Measurements from ENCODE around the gene MYH6. TPM values are rescaled to one million over a fixed set of nuclear protein-coding genes. Genes with fewer than 3 reads are reported as not detected.
"Not testable (repeated sequence)": the region's sequence is repeated elsewhere in the genome, so short reads cannot be mapped to it uniquely, and the experiment has no call there.

The MYH6 gene
- total RNA-seq, 1 donor from 2014 or later: 1,823 TPM

GRCh38 chr14:23430723-23431085 lies 22.6 kb upstream of the MYH6 start:
- intact Hi-C loops (cut with micrococcal nuclease): no loop called here
- H3K4me1 ChIP-seq: peaks cover 9% of the 10 kb centered on the region
- H3K27ac ChIP-seq (replicated peaks): no peak overlapping the region
- no peaks in the 10 kb centered on the region for H3K9me3 ChIP-seq (replicated peaks)
- TF ChIP-seq CTCF (IDR thresholded peaks at IDR 0.05; ENCODE audit: borderline replicate concordance): no peak
- no peaks in the 10 kb centered on the region for H3K27me3 ChIP-seq (ENCODE audit: low read depth)
- no peak overlapping the region for H3K4me3 ChIP-seq
- no peak for DNase-seq
- H3K36me3 ChIP-seq: peaks cover 59% of the 10 kb centered on the region

- intact Hi-C loops (cut with micrococcal nuclease): no loop called here
- peaks cover 57% of the 10 kb centered on the region for H3K36me3 ChIP-seq
- peaks cover 12% of the 10 kb centered on the region for H3K4me1 ChIP-seq
- H3K9me3 ChIP-seq (replicated peaks): no peaks in the 10 kb centered on the region
- H3K27me3 ChIP-seq (ENCODE audit: low read depth): no peaks in the 10 kb centered on the region
- TF ChIP-seq CTCF (IDR thresholded peaks at IDR 0.05; ENCODE audit: borderline replicate concordance): no peak
- DNase-seq: no peak
- no peak overlapping the region for H3K4me3 ChIP-seq
- H3K27ac ChIP-seq (replicated peaks): no peak overlapping the region
These were observed 22.1 kb upstream of the MYH6 start for GRCh38 chr14:23430016-23430722.

GRCh38 chr14:23428686-23429495 lies 20.8 kb upstream of the MYH6 start:
- no peak for DNase-seq
- no peaks in the 10 kb centered on the region for H3K27me3 ChIP-seq (ENCODE audit: low read depth)
- no peak for TF ChIP-seq CTCF (IDR thresholded peaks at IDR 0.05; ENCODE audit: borderline replicate concordance)
- H3K4me3 ChIP-seq: no peak overlapping the region
- H3K36me3 ChIP-seq: peaks cover 49% of the 10 kb centered on the region
- no peaks in the 10 kb centered on the region for H3K9me3 ChIP-seq (replicated peaks)
- intact Hi-C loops (cut with micrococcal nuclease): no loop called here
- peaks cover 8% of the 10 kb centered on the region for H3K4me1 ChIP-seq
- H3K27ac ChIP-seq (replicated peaks): no peak overlapping the region

- H3K27ac ChIP-seq (replicated peaks); intact Hi-C loops (cut with micrococcal nuclease); DNase-seq; H3K9me3 ChIP-seq (replicated peaks); H3K27me3 ChIP-seq (ENCODE audit: low read depth); H3K4me3 ChIP-seq: not testable (repeated sequence)
- Histone ChIP-seq H3K36me3 (peaks cover 43% of the 10 kb centered on the region), H3K4me1 (peaks cover 12% of the 10 kb centered on the region)
These were observed 17.7 kb upstream of the MYH6 start for GRCh38 chr14:23425798-23426197.

- no peak for TF ChIP-seq CTCF (IDR thresholded peaks at IDR 0.05; ENCODE audit: borderline replicate concordance)
- Histone ChIP-seq H3K9me3 (replicated peaks) (no peaks in the 10 kb centered on the region), H3K27me3 (ENCODE audit: low read depth) (no peaks in the 10 kb centered on the region), H3K27ac (replicated peaks) (no peak overlapping the region), H3K36me3 (peaks cover 43% of the 10 kb centered on the region), H3K4me1 (peaks cover 12% of the 10 kb centered on the region), H3K4me3 (no peak overlapping the region)
- intact Hi-C loops (cut with micrococcal nuclease): no loop called here
- no peak for DNase-seq
These were observed 17.1 kb upstream of the MYH6 start for GRCh38 chr14:23425169-23425568.

- no peak for DNase-seq
- Histone ChIP-seq H3K36me3 (peaks cover 46% of the 10 kb centered on the region), H3K27me3 (ENCODE audit: low read depth) (no peaks in the 10 kb centered on the region), H3K4me1 (peaks cover 12% of the 10 kb centered on the region), H3K9me3 (replicated peaks) (no peaks in the 10 kb centered on the region), H3K27ac (replicated peaks) (no peak overlapping the region), H3K4me3 (no peak overlapping the region)
- intact Hi-C loops (cut with micrococcal nuclease): no loop called here
- TF ChIP-seq CTCF (IDR thresholded peaks at IDR 0.05; ENCODE audit: borderline replicate concordance): no peak
These were observed 15.6 kb upstream of the MYH6 start for GRCh38 chr14:23423657-23424056.
